HG03571 (cell line): Measurements from ENCODE around the gene OSBPL2.

ENCODE experiments used
- ATAC-seq: cut with Tn5 transposase; IDR thresholded peaks from one replicate; pipeline ENCODE4 v1.9.1; 2021; ENCODE audit not compliant: unreplicated experiment

Gene OSBPL2

GRCh38 chr20:62232770-62233645 is 5.3 kb upstream of the OSBPL2 start:
- ATAC-seq = no peak

- ATAC-seq = no peak
Observed at GRCh38 chr20:62233684-62234083, 4.6 kb upstream of the OSBPL2 start.

- no peak for ATAC-seq
Observed at GRCh38 chr20:62234339-62234738, 4.0 kb upstream of the OSBPL2 start.

GRCh38 chr20:62235001-62235776 is 3.1 kb upstream of the OSBPL2 start:
- no peak for ATAC-seq

GRCh38 chr20:62235777-62236157 is 2.6 kb upstream of the OSBPL2 start:
- no peak for ATAC-seq

- ATAC-seq = no peak
Observed at GRCh38 chr20:62236200-62236599, 2.1 kb upstream of the OSBPL2 start.

GRCh38 chr20:62236766-62237513 is 1.4 kb upstream of the OSBPL2 start:
- no peak for ATAC-seq

- ATAC-seq = no peak
Observed at GRCh38 chr20:62237514-62237800, 864 bp upstream of the OSBPL2 start.

GRCh38 chr20:62238569-62239277 is 402 bp downstream of the OSBPL2 start:
- ATAC-seq = peak; percentile 2

GRCh38 chr20:62239278-62239879 is 1.1 kb downstream of the OSBPL2 start:
- ATAC-seq = no peak

GRCh38 chr20:62240020-62240685 is 1.8 kb downstream of the OSBPL2 start:
- ATAC-seq = no peak

- no peak for ATAC-seq
Observed at GRCh38 chr20:62241506-62241905, 3.2 kb downstream of the OSBPL2 start.

GRCh38 chr20:62242176-62242575 is 3.9 kb downstream of the OSBPL2 start:
- no peak for ATAC-seq

- no peak for ATAC-seq
Observed at GRCh38 chr20:62243106-62243505, 4.8 kb downstream of the OSBPL2 start.

GRCh38 chr20:62243906-62244515 is 5.7 kb downstream of the OSBPL2 start:
- no peak for ATAC-seq

GRCh38 chr20:62244644-62245108 is 6.4 kb downstream of the OSBPL2 start:
- ATAC-seq = no peak

GRCh38 chr20:62245911-62246280 is 7.6 kb downstream of the OSBPL2 start:
- ATAC-seq = no peak

- ATAC-seq = no peak
Observed at GRCh38 chr20:62246431-62246830, 8.1 kb downstream of the OSBPL2 start.

- ATAC-seq = no peak
Observed at GRCh38 chr20:62246872-62247652, 8.7 kb downstream of the OSBPL2 start.
